Right hindlimb (tissue), 1 donor: ENCODE measurements around the gene MAGEA3.
"Not testable (repeated sequence)": the region's sequence is repeated elsewhere in the genome, so short reads cannot be mapped to it uniquely, and the experiment has no call there.

ENCODE experiments used
- DNase-seq: peaks from one replicate; pipeline ENCODE4 v3.0.0-alpha.2; 2018

The MAGEA3 gene, protein sequence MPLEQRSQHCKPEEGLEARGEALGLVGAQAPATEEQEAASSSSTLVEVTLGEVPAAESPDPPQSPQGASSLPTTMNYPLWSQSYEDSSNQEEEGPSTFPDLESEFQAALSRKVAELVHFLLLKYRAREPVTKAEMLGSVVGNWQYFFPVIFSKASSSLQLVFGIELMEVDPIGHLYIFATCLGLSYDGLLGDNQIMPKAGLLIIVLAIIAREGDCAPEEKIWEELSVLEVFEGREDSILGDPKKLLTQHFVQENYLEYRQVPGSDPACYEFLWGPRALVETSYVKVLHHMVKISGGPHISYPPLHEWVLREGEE

GRCh38 chrX:152697952-152698931 is at the start of gene MAGEA3:
MAGEA3 (plus strand) TSS chrX:152698794; CDS start chrX:152700833, 2,039 bp downstream.
- DNase-seq, result not testable (repeated sequence)

DNA sequence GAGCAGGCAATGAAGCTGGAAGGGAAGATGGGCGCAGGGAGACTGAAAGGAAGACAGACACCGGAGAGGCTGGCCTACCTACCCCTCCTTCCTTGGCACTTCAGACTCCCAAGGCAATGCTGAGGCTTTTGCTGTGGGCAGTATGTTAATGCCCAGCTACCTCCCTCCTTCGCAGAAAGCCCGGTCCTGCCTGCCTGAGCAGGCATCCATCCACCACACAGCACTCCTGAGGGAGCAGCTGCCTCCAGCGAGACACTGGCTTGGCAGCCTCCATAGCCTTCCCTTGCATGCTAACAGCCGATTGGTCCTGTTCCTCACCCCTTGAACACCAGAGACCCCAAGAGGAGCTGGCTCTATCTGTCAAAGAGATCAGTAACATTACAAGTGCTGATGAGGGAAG is 46.5 kb upstream of the MAGEA3 start:
- no peak for DNase-seq

DNA sequence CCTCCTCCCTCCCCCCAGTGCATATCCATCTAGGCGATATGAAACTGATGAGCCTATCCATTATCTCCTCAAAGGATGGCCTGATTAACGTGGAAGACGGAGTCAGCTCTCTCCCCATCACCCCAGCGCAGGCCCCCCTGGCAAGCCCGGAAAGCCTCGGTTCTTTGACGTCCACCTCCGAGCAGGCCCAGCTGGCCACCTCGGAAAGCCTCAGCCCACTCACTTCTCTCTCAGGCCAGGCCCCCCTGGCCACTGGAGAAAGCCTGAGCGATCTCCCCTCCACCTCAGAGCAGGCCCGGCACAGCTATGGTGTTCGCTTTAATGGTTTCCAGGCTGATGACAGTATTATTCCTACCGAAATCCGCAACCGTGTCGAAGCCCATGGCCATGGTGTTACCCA is 46.1 kb upstream of the MAGEA3 start:
- DNase-seq, result no peak

- DNase-seq, result no peak
Measured at GRCh38 chrX:152656087-152656486, 42.5 kb upstream of the MAGEA3 start.

DNA sequence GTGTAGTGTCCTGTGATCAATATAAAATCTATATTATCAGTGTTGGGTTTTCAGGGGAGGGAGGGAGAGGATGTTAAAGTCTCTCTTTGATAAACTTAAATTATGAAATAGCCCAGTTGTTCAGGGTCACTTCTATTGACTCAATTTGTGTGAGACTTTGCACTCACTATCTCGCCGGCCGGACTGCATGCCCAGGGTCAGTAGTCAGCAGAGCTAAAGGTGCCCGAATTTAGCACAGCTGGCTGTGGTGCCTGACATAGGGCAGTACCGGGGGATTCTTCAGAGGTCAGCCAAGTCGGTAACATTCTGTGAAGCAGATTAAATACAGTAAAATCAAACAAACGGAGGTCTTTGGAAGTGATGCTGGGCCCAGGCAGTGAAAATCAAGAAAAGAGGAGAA is 41.7 kb upstream of the MAGEA3 start:
- no peak for DNase-seq

GRCh38 chrX:152658302-152658701 is 40.3 kb upstream of the MAGEA3 start:
- no peak for DNase-seq

DNA sequence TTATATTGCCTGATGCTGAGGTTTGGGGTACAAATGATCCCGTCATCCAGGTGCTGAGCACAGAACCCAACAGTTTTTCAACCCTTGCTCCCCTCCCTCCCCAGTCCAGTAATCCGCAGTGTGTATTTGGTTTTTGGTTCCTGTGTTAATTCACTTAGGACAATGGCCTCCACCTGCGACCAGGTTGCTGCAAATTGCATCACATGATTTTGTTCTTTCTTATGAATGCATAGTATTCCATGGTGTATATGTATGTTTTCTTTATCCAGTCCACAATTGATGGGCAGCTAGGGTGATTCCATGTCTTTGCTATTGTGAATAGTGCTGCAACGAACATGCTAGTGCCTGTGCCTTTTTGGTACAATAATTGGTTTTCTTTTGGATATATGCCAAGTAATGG is 35.5 kb upstream of the MAGEA3 start:
- DNase-seq, result no peak

- no peak for DNase-seq
Measured at GRCh38 chrX:152674135-152674534, 24.5 kb upstream of the MAGEA3 start.

DNA sequence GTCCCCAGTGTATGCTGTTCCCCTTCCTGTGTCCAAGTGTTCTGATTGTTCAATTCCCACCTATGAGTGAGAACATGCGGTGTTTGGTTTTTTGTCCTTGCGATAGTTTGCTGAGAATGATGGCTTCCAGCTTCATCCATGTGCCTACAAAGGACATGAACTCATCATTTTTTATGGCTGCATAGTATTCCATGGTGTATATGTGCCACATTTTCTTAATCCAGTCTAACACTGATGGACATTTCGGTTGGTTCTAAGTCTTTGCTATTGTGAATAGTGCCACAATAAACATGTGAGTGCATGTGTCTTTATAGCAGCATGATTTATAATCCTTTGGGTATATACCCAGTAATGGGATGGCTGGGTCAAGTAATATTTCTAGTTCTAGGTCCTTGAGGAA is 23.9 kb upstream of the MAGEA3 start:
- not testable (repeated sequence) for DNase-seq

- not testable (repeated sequence) for DNase-seq
Measured at GRCh38 chrX:152681012-152681411, 17.6 kb upstream of the MAGEA3 start.

DNA sequence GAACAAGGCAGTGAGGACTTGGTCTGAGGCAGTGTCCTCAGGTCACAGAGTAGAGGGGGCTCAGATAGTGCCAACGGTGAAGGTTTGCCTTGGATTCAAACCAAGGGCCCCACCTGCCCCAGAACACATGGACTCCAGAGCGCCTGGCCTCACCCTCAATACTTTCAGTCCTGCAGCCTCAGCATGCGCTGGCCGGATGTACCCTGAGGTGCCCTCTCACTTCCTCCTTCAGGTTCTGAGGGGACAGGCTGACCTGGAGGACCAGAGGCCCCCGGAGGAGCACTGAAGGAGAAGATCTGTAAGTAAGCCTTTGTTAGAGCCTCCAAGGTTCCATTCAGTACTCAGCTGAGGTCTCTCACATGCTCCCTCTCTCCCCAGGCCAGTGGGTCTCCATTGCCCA is 1.8 kb downstream of the MAGEA3 start:
- not testable (repeated sequence) for DNase-seq

- DNase-seq, result not testable (repeated sequence)
Measured at GRCh38 chrX:152706500-152706899, 7.9 kb downstream of the MAGEA3 start.

DNA sequence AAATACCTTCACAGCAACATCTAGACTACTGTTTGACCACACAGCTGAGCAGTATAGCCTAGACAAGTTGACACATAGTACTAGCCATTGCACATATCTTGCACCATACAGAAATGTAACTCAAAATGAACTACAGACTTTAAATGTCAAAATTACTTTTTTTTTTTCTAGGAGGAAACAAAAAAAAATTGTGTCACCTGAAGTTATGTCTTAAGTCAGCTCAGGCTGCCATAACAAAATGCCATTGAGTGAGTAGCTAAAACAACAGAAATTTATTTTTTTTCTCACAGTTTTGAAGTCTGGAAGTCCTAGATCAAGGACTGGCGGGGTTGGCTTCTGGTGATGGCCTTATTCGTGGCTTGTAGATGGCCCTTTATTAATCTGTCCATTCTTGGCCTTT is 10.6 kb downstream of the MAGEA3 start, which contains the start of gene CSAG2:
CSAG2 (minus strand) TSS at position 101 of the 400 bp plus-strand sequence. CDS start 161 bp downstream, outside the sequence.
- not testable (repeated sequence) for DNase-seq

DNA sequence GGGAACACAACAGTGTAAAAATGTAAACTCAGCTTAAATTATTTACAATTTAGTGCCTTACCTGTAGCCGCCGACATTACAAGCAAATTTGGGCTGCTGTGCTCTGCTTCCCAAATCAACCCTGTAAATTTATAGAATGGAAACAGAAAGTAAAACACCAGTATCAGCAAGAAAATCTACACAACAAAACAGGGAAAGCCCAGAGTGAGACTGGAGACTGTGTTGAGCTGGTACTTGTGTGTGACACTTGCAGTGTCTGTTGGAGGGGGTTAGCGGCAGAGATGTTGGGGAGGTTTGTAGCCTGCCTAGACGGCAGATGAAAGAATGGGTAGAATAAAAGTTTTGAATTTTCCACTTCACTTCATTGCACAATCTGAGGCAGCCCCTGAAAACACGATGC is 14.6 kb downstream of the MAGEA3 start:
- DNase-seq, result not testable (repeated sequence)

DNA sequence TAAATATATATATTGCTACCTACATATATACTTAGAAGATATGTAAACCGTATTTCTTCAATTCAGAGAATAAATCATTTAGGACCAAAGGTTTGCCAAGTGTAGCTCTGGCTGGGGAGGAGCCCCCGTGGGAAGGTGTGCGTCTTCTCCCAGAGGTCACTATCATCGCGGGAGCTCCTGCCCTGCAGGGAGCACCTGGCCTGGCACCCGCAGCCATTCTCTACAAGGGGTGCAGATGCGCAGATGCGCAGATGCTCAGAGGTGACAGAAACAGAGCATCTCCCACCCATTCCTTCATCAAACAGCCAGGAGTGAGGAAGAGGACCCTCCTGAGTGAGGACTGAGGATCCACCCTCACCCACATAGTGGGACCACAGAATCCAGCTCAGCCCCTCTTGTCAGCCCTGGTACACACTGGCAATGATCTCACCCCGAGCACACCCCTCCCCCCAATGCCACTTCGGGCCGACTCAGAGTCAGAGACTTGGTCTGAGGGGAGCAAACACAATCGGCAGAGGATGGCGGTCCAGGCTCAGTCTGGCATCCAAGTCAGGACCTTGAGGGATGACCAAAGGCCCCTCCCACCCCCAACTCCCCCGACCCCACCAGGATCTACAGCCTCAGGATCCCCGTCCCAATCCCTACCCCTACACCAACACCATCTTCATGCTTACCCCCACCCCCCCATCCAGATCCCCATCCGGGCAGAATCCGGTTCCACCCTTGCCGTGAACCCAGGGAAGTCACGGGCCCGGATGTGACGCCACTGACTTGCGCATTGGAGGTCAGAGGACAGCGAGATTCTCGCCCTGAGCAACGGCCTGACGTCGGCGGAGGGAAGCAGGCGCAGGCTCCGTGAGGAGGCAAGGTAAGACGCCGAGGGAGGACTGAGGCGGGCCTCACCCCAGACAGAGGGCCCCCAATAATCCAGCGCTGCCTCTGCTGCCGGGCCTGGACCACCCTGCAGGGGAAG is 15.5 kb downstream of the MAGEA3 start, which contains the start of gene MAGEA2B:
MAGEA2B (plus strand) TSS at position 814 of the 973 bp plus-strand sequence. CDS start 2,479 bp downstream, outside the sequence.
- DNase-seq, result not testable (repeated sequence)

GRCh38 chrX:152725409-152725808 is 26.8 kb downstream of the MAGEA3 start:
- no peak for DNase-seq

DNA sequence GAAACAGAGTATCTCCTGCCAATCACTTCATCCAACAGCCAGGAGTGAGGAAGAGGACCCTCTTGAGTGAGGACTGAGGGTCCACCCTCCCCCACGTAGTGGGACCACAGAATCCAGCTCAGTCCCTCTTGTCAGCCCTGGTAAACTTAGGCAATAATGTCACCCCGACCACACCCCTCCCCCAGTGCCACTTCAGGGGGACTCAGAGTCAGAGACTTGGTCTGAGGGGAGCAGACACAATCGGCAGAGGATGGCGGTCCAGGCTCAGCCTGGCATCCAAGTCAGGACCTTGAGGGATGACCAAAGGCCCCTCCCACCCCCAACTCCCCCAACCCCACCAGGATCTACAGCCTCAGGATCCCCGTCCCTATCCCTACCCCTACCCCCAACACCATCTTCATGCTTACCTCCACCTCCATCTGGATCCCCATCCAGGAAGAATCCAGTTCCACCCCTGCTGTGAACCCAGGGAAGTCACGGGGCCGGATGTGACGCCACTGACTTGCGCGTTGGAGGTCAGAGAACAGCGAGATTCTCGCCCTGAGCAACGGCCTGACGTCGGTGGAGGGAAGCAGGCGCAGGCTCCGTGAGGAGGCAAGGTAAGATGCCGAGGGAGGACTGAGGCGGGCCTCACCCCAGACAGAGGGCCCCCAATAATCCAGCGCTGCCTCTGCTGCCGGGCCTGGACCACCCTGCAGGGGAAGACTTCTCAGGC is 34.8 kb downstream of the MAGEA3 start, which contains the start of the genes CSAG1 and MAGEA12:
CSAG1 (minus strand) TSS at position 461 of the 715 bp plus-strand sequence. CDS start 1,261 bp downstream, outside the sequence.
MAGEA12 (plus strand) TSS at position 497 of the 715 bp plus-strand sequence. CDS start 2,405 bp downstream, outside the sequence.
- no peak for DNase-seq

GRCh38 chrX:152734143-152734858 is 35.7 kb downstream of the MAGEA3 start:
- DNase-seq, result not testable (repeated sequence)

DNA sequence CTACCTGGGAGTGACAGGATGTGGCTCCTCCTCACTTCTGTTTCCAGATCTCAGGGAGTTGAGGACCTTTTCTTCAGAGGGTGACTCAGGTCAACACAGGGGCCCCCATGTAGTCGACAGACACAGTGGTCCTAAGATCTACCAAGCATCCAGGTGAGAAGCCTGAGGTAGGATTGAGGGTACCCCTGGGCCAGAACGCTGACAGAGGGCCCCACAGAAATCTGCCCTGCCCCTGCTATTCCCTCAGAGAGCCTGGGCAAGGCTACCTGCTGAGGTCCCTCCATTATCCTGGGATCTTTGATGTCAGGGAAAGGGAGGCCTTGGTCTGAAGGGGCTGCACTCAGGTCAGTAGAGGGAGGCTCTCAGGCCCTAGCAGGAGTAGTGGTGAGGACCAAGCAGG is 36.5 kb downstream of the MAGEA3 start:
- DNase-seq, result no peak

DNA sequence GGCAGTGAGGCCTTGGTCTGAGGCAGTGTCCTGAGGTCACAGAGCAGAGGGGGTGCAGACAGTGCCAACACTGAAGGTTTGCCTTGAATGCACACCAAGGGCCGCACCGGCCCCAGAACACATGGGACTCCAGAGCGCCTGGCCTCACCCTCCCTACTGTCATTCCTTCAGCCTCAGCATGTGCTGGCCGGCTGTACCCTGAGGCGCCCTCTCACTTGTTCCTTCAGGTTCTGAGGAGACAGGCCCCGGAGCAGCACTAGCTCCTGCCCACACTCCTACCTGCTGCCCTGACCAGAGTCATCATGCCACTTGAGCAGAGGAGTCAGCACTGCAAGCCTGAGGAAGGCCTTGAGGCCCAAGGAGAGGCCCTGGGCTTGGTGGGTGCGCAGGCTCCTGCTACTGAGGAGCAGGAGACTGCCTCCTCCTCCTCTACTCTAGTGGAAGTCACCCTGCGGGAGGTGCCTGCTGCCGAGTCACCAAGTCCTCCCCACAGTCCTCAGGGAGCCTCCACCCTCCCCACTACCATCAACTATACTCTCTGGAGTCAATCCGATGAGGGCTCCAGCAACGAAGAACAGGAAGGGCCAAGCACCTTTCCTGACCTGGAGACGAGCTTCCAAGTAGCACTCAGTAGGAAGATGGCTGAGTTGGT is 37.4 kb downstream of the MAGEA3 start:
- no peak for DNase-seq
